Kasumi-1 (cell line): Measurements from ENCODE around the gene PEPD.

Experiments
- DNase-seq, 2 experiments: peaks; one replicate each; lab custom pipeline; 2025; lab: John Stamatoyannopoulos, UW

PEPD gene

GRCh38 chr19:33358408-33358807, 163.2 kb downstream of the PEPD start:
- no peak for DNase-seq

- no peak for DNase-seq
Observed at GRCh38 chr19:33357556-33357955, 164.0 kb downstream of the PEPD start.

GRCh38 chr19:33355535-33355934, 166.1 kb downstream of the PEPD start:
- no peak for DNase-seq

- no peak for DNase-seq
Observed at GRCh38 chr19:33350538-33351309, 170.9 kb downstream of the PEPD start.

- DNase-seq = no peak
Observed at GRCh38 chr19:33349319-33350289, 172.0 kb downstream of the PEPD start.

- DNase-seq = no peak
Observed at GRCh38 chr19:33348301-33349010, 173.1 kb downstream of the PEPD start.

- DNase-seq = no peak
Observed at GRCh38 chr19:33347300-33347699, 174.3 kb downstream of the PEPD start.

- DNase-seq = no peak
Observed at GRCh38 chr19:33346665-33347064, 174.9 kb downstream of the PEPD start.

- no peak for DNase-seq
Observed at GRCh38 chr19:33345163-33345562, 176.4 kb downstream of the PEPD start.

- no peak for DNase-seq
Observed at GRCh38 chr19:33344573-33344925, 177.0 kb downstream of the PEPD start.

GRCh38 chr19:33343859-33344572, 177.6 kb downstream of the PEPD start:
- no peak for DNase-seq

GRCh38 chr19:33343301-33343700, 178.3 kb downstream of the PEPD start:
- DNase-seq = no peak

- no peak for DNase-seq
Observed at GRCh38 chr19:33340991-33341390, 180.6 kb downstream of the PEPD start.

GRCh38 chr19:33339016-33339984, 182.3 kb downstream of the PEPD start:
- DNase-seq = peak in 1 of 2 experiments; percentile 12
